HG02981 (cell line): ENCODE measurements around the gene THSD7B.

ENCODE experiments used
- ATAC-seq: cut with Tn5 transposase; IDR thresholded peaks from one replicate; pipeline ENCODE4 v1.9.1; 2021; ENCODE audit warnings: mild to moderate bottlenecking, moderate library complexity; ENCODE audit not compliant: unreplicated experiment

Gene THSD7B

GRCh38 chr2:136798766-136799165 lies 33.4 kb downstream of the THSD7B start:
- ATAC-seq: no peak

GRCh38 chr2:136801661-136802060 lies 36.3 kb downstream of the THSD7B start:
- ATAC-seq: no peak

- no peak for ATAC-seq
Observed at GRCh38 chr2:136809998-136810397, 44.7 kb downstream of the THSD7B start.

GRCh38 chr2:136818839-136819238 lies 53.5 kb downstream of the THSD7B start:
- ATAC-seq: no peak

GRCh38 chr2:136823291-136823690 lies 57.9 kb downstream of the THSD7B start:
- no peak for ATAC-seq

GRCh38 chr2:136828162-136828561 lies 62.8 kb downstream of the THSD7B start:
- ATAC-seq: no peak

- no peak for ATAC-seq
Observed at GRCh38 chr2:136828774-136829173, 63.4 kb downstream of the THSD7B start.

GRCh38 chr2:136844546-136844945 lies 79.2 kb downstream of the THSD7B start:
- no peak for ATAC-seq

GRCh38 chr2:136858656-136859055 lies 93.3 kb downstream of the THSD7B start:
- ATAC-seq: no peak

- ATAC-seq: no peak
Observed at GRCh38 chr2:136860443-136860958, 95.2 kb downstream of the THSD7B start.

- no peak for ATAC-seq
Observed at GRCh38 chr2:136863468-136863867, 98.1 kb downstream of the THSD7B start.

- no peak for ATAC-seq
Observed at GRCh38 chr2:136863874-136864273, 98.5 kb downstream of the THSD7B start.

GRCh38 chr2:136871424-136871823 lies 106.1 kb downstream of the THSD7B start:
- ATAC-seq: no peak

- no peak for ATAC-seq
Observed at GRCh38 chr2:136874258-136874657, 108.9 kb downstream of the THSD7B start.

- no peak for ATAC-seq
Observed at GRCh38 chr2:136891100-136891499, 125.8 kb downstream of the THSD7B start.

- no peak for ATAC-seq
Observed at GRCh38 chr2:136894007-136894634, 128.8 kb downstream of the THSD7B start.

GRCh38 chr2:136901732-136902131 lies 136.4 kb downstream of the THSD7B start:
- ATAC-seq: no peak

- ATAC-seq: no peak
Observed at GRCh38 chr2:136905779-136906178, 140.4 kb downstream of the THSD7B start.

GRCh38 chr2:136909777-136910176 lies 144.4 kb downstream of the THSD7B start:
- no peak for ATAC-seq

GRCh38 chr2:136916131-136916530 lies 150.8 kb downstream of the THSD7B start:
- no peak for ATAC-seq

- ATAC-seq: no peak
Observed at GRCh38 chr2:136917411-136917881, 152.1 kb downstream of the THSD7B start.

- no peak for ATAC-seq
Observed at GRCh38 chr2:136919682-136920081, 154.3 kb downstream of the THSD7B start.
